Gastrocnemius medialis (tissue), 4 donors: ENCODE results near the gene ZNF536.

ENCODE experiments used
- POLR2A ChIP-seq, 2 donors: fragments of 450-650 bp; IDR thresholded peaks; one replicate each; pipeline ENCODE4 v1.6.1; 2017; ENCODE audit warnings: antibody characterized with exemption in 2 of 2, mild to moderate bottlenecking in 2 of 2, moderate library complexity in 2 of 2
- TF ChIP-seq, protein P1 (sequence below), 5 experiments: fragments of 450-650 bp in 3 of 5; fragments of 200-600 bp in 2 of 5; sonication (generic) in 2 of 5; IDR thresholded peaks in 4 of 5; conservative IDR thresholded peaks in 1 of 5; 1 replicate in 4 of 5; 2 replicates in 1 of 5; pipeline ENCODE4 v1.5.1; 2016 to 2019; ENCODE audit warnings: antibody characterized with exemption in 5 of 5, mild to moderate bottlenecking in 3 of 5, moderate library complexity in 3 of 5

DNA sequence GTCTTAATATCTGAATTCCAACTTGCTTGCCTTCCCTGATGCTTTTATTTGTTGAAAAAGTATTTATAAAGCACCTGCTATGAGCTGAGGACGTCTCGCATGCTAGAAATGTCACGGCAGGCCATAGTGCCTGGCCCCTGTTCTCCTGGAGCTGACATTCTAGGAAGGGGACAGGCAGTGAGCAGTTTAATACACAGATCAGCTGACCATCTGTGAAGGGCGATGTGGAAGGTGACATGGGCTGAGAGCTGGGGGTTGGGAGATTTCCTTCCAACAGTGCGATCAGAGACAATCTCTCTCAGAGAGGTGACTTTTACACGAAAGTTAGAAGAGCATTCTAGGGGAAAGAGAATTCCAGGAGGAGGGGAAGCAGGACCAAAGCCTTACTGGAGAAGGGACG lies 153.2 kb downstream of the ZNF536 start:
- TF ChIP-seq, protein P1, sequence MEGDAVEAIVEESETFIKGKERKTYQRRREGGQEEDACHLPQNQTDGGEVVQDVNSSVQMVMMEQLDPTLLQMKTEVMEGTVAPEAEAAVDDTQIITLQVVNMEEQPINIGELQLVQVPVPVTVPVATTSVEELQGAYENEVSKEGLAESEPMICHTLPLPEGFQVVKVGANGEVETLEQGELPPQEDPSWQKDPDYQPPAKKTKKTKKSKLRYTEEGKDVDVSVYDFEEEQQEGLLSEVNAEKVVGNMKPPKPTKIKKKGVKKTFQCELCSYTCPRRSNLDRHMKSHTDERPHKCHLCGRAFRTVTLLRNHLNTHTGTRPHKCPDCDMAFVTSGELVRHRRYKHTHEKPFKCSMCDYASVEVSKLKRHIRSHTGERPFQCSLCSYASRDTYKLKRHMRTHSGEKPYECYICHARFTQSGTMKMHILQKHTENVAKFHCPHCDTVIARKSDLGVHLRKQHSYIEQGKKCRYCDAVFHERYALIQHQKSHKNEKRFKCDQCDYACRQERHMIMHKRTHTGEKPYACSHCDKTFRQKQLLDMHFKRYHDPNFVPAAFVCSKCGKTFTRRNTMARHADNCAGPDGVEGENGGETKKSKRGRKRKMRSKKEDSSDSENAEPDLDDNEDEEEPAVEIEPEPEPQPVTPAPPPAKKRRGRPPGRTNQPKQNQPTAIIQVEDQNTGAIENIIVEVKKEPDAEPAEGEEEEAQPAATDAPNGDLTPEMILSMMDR (IDR thresholded peaks at IDR 0.05 in 4 of 5, conservative IDR thresholded peaks at IDR 0.05 in 1 of 5) = no peak
- TF ChIP-seq POLR2A (IDR thresholded peaks at IDR 0.05) = no peak
